ENCODE data around the gene ELFN1.

GRCh38 chr7:1689311-1689710 lies 19.2 kb downstream of the ELFN1 start:
- TF ChIP-seq, protein P1, sequence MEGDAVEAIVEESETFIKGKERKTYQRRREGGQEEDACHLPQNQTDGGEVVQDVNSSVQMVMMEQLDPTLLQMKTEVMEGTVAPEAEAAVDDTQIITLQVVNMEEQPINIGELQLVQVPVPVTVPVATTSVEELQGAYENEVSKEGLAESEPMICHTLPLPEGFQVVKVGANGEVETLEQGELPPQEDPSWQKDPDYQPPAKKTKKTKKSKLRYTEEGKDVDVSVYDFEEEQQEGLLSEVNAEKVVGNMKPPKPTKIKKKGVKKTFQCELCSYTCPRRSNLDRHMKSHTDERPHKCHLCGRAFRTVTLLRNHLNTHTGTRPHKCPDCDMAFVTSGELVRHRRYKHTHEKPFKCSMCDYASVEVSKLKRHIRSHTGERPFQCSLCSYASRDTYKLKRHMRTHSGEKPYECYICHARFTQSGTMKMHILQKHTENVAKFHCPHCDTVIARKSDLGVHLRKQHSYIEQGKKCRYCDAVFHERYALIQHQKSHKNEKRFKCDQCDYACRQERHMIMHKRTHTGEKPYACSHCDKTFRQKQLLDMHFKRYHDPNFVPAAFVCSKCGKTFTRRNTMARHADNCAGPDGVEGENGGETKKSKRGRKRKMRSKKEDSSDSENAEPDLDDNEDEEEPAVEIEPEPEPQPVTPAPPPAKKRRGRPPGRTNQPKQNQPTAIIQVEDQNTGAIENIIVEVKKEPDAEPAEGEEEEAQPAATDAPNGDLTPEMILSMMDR (conservative IDR thresholded peaks at IDR 0.05; ENCODE audit: low read length) = no peak
- no peak for TF ChIP-seq EZH2phosphoT487 (IDR thresholded peaks at IDR 0.05; ENCODE audit: borderline replicate concordance)

All from Loucy (cell line).